HG03196 (cell line): ENCODE data around the gene ADAM8.

Experiments
- ATAC-seq: cut with Tn5 transposase; IDR thresholded peaks from one replicate; pipeline ENCODE4 v1.9.1; 2021; ENCODE audit not compliant: unreplicated experiment

ADAM8 gene

DNA sequence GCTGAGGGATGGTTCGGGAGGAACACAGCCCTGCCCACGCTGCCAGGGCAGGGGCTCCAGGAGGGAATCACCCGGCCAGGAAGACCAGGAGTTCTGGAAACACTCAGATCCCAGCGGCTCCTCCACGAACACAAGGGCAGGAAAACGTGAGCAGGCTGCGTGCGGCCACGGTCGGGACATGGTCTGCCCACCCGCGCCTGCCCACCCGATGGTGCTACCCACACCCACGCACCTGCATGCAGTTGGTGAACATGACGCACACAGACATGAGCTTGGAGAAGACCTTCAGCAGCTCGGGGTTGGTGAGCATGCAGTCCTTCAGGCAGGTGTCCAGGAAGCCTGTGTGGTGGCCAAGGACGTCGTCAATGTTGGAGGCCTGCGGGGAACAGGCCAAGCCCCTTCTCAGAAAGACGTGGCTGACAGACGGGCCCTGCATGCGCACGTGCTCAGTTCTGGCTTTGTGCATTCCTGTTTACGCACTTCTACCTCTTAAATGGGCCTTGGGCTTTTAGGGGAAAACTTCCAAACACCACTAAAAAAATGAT lies 6.2 kb upstream of the ADAM8 start:
- ATAC-seq = no peak

DNA sequence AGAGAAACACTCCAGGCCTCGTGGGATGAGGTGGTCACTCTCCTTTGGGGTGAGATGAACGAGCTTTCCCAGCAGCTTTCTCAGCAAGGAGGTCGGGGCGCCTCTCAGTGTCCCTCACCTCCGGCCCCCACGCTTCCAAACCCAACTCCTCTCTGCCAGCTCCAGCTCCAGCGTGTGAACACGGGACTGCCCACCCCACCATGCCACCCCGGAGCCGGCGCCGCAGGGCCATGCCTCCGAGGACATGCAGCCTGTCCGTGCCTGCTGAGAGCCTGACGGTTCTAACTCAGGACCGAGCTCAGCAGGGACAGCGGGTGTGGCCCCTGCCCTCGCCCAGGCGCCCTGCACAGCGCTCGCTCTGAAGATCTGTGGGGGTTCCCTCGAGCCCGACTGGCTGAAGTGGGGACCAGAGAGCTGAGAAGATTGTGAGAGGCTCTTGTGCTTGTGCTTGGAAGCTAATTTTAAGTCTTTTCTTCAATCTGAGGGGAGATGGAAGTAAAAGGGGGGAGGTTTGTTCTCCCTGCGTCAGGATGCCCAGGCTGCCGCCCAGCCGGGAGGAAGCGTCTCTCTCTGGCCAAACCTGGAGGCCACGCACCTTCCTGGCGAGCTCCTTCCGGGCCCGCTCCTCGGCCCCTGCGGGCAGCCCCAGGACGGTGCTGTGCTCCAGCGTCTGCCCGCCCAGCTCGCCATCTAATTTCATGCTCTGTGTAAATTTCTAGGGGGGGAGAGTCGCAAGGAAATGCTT lies 5.1 kb upstream of the ADAM8 start:
- no peak for ATAC-seq

DNA sequence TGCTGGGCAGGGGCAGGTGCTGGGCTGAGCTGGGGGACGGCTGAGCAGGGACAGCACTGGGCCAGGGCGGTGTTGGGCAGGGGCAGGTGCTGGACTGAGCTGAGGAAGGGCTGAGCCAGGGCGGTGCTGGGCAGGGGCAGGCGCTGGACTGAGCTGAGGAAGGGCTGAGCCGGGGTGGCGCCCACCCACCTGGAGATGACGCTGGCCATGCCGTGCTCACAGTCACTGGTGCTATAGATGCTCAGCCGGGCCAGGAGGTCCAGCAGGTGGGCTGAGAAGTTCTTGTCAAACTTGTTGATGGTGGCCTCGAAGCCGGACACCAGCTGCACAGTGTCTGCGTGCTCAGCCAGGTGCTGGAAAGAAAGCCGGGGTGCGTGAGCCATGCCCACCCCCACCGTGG lies 4.4 kb upstream of the ADAM8 start:
- ATAC-seq = no peak

DNA sequence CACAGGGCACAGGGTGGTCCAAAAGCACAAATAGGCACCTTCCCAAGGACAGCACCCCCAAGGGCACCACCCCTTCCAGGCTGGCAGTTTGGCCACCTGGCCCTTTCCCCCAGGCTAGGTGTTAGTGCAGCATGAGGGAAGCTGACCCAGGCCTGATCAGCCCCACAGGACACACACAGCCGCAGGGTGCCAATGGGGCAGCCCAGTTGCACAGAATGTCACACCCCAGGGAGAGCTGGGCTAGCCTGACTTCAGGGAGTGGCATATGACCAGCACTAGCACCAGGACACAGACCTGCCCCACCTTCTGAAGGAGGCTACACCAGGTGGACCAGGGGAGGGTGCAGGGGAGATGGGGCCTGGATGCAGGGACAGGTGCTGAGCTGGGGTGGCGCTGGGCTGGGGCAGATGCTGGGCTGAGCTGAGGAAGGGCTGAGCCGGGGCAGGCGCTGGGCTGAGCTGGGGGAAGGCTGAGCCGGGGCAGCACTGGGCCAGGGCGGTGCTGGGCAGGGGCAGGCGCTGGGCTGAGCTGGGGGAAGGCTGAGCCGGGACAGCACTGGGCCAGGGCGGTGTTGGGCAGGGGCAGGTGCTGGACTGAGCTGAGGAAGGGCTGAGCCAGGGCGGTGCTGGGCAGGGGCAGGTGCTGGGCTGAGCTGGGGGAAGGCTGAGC lies 3.9 kb upstream of the ADAM8 start:
- no peak for ATAC-seq

DNA sequence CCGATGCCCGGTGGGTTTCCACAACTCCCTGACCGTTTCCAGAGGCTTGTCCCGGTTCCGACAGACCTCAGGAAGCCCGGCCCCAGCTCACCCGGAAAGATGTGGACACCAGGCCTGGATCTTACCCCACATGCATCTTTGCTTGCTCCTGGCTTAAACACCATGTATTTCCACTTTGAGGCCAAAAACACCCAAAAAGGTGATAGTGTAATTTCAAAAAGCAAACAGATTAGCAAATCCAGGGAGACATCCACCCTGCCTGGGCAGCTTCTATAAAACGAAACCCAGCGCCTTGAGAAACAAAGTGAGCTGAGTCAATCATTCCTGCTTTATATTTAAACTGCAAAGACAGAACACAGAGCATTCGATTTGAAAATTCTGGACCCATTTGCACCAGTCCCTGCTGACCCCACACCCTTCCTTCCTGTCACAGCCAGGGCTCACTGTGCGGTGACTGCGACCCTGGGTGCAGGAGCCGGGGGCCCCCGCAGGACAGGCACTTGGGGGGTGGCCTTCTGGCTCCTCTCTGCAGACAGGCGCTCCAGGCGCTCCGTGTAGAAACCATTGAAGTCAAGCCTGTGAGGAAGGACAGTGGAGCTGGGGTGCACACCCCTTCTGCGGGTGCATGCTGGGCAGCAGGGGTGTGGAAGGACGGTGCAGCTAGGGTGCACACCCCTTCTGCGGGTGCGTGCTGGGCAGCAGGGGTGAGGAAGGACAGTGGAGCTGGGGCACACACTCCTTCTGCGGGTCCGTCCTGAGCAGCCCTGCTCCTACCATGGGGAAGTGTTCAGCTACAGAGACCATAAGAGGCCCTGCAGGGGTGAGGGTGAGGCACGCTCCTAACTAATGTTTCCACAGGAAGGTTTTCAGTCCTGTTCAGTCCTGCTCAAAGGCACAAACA lies 2.9 kb upstream of the ADAM8 start:
- no peak for ATAC-seq

DNA sequence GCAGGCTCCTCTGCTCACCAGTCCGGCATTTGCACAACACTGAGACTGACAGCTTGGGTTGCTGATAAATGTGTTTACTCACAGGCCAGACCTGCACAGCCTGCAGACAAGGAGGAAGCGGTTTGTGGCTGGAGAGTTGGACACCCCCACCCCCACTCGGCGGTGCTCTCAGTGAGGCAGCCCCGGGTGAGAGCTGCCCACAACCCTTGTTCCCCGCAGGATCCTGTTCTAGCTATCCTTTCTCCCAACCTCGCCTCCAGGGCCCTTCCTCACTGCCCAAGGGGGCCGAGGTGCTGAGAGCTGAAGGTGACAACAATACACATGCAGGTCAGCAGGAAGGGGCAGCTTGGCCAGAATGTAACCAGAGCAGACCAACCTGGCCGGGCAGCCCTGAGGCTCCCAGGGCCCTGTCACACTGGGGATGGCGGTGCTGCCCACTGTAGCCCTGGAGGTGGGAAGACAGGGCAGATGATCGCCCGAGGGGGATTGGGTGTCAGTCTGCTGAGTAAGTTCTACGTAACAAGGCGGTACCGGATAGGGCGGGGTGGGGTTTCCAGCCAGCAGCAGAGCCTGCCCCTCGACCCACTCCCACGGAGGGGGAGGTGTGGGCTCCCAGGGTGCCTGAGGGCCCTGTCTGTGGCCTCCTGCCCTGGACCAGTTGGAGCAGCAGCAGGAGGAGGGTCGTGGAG lies 2.1 kb upstream of the ADAM8 start:
- peak; percentile 42 for ATAC-seq

DNA sequence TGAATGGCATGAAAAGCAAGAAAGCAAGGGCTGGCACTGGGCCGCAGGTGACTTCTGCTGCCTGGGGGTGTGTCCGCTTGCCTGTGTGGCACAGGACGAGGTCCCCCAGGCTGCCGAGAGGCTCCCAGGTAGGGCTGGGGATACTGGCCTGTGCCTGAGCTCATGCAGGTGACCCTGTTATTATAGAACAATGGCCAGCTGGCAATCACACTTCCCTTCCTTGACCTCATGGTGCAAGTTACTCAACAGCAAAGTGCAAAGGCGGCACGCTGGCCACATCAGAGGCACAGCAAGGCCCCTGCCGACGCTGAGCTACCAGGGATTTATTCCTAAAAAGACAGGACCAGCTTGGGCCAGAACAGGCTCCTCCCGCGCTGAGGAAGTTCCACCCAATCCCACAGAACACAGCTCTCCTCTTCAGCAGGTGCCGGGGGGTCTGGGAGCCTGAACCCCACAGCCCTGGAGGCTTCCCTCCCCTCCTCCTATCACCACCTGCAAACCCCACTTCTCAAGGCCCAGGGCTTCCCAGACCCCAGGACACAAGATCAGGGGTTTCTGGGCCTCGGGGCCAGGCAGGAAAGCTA lies 1.4 kb upstream of the ADAM8 start:
- ATAC-seq = no peak

DNA sequence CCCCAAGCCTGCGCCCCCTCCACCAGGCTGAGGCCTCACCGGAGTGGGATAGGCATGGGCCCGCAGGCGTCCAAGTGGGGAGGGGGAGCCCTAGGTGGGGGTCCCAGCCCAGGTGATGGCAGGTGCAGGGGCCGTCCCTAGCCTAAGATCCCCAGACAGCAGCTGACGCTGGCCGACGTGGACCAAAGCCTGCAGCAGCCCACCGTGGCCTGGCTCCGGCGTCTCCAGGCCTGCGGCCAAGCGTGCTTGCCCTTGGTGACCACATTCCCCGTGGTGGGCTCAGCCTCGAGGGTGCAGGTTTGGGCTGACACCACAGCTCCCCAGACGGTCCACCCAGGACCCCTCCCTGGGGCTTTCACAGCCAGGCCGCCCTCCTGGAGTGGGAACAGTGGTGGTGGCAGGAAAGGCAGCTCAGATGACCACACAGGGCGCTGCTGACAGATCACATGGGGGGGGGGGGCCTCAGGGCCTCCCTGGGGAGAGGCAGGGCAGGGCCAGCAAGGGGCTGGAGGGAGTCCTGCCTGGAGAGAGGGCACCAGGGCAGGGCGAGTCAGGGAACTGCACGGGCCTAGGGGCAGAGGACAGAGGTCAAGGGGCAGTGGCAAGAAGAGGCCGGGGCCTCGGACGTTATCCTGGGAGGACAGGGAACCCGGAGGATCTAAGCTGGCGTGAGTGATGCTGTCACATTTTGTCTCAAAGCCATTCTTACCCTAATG lies 767 bp upstream of the ADAM8 start:
- ATAC-seq = no peak

DNA sequence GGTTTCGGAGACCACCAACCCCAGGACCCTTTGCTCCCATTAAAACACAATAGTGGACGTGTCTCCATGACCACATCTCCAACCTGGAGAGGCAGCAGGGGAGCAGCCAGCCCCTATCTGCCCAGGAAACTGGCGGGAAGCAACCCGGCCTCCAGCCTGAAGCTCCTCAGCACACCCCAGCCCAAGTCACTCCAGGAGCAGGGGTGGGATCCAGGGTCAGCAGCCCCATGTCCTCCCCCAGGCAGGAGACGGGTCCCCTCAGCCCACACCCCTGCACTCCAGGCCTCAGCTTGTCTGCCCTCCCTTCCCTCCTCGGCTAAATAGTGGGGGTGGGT lies 601 bp downstream of the ADAM8 start:
- no peak for ATAC-seq

DNA sequence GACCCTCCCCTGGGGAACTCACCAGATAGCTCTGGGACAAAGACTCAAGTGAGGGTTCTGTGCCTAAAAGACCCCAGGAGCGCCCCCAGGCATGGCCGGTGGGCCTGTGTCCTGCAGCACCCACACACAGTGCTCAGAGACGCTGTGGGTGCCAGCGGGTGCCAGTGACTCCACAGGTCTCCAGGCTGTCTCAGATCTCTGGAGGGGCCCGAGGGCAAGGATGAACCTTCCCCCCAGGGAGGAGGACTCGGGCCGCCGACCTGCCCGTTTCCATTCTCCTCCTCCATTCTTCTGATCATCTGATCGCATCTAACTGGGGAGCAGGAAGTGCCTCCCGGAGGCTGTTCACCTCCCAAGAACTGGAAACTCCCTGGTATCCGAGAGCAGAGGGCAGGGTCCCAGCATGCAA lies 980 bp downstream of the ADAM8 start:
- peak; percentile 35 for ATAC-seq

DNA sequence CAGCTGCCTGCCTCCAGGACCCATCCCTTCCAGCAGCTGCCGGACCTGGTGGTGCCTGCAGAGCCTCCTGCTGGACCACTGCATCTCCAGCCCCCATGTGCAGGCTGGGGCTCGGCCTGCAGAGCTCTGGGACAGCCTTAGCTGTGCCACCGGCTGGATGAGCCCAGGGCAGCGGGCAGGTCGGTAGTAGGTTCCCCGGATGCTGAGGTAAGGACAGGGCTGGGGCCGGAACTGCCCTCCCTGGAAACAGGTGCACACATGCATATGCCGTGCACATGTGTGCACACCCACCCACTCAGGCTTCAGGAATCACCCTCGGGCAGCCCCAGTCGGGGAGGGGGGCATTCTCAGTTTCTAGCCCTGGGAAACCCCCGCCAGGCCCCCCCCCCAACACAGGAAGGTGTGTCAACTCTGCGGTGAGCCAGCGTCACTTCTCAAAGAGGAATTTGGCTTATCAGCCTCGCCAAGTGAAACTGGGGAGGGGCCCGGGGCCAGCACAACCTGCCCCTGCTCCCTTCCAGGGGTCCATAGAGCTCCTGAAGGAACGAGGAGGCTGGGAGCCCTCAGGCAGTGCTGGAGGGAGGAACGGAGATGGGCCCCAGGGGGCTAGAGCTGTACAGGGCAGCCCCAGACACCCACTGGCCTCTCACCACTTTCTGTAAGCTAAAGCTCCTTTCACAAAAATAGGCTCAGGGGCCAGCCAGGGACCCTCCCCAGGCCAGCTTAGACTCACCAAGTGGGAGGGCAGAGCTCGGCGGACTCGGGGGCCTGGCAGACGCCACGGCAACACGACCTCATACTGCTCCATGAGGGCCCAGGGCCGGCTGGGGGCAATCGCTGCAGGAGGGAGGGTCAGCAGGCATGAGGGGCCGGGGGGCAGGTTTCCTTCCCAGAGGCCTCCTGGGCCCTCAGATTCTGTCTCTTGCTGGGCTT lies 1.7 kb downstream of the ADAM8 start:
- peak; percentile 42 for ATAC-seq

DNA sequence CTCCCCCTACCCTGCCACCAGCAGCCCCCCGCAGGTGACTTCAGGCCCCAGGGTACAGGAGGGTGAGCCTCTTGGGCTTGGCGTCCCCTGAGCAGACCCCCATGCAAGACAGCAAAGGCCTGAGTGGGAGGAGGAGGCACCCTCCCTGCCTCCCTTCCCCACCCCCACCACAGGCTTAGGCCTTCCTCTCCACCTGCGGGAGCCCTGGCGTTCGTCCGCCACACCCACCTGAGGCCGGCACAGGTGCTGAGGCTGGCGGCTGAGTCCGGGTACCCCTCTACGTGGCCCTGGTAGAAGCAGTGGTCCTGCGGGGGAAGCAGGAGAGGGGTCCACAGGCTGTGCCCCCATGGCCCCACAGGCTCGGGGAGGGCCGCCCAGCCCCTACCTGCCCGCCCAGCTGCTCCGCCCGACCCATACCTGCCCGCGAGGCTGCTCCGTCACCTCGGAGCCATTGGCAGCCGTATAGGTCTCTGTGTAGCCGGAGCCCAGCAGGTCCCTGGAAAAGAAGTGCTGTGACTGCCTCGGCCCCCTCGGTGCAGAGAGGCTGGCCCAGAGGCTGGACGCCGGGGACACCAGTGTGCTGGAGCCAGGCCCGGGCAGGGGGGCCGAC lies 3.0 kb downstream of the ADAM8 start:
- ATAC-seq = no peak

DNA sequence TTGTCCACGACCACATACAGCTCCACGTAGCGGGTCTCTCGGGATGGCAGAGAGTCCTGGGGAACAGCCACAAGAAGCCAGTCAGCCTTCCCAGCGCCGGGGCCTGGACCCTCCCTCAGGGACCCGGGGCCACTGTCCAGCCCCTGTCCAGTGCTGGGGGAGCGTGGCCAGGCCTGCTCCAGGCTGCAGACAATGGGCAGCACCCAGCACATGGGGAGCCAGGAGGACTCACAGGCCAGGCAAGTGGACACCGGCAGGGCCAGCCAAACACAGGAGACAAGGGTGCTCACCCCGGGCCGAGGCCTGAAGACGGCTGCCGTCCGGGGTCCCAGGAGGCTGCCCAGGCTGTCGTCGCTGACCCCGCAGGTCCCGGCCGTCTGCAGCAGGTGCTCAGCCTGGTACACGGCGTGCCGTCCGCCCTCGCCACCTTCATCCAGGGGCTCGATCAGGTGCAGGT lies 3.7 kb downstream of the ADAM8 start:
- no peak for ATAC-seq

DNA sequence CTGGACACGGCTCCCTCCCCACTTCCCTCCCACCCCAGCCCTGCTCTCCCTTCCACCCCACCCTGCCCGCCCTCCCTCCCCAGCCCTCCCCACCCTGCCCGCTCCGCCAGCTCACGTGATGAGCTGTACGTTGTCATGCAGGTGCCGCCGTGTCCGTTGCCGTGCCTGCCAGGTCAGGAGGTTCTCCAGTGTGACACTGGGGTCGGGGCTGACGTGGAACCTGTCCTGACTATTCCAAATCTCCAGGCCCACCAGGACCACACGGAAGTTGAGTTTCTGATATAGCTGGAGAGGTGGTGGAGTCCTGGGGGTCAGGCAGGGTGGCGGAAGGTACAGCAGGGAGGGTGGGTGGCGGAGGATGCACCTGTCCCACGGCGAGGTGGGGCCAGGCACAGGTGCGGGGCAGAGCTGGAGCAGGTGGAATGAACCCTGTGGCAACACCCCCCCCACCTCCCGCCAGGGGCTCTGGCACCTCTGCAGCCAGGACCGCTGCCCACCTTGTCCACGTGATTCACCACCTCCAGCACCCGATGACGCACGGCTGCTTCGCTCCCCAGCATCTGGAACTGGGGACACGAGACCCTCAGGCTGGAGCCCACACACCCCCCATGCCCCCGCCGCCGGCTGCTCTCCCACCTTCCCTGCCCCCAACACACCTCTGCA lies 4.2 kb downstream of the ADAM8 start:
- no peak for ATAC-seq

DNA sequence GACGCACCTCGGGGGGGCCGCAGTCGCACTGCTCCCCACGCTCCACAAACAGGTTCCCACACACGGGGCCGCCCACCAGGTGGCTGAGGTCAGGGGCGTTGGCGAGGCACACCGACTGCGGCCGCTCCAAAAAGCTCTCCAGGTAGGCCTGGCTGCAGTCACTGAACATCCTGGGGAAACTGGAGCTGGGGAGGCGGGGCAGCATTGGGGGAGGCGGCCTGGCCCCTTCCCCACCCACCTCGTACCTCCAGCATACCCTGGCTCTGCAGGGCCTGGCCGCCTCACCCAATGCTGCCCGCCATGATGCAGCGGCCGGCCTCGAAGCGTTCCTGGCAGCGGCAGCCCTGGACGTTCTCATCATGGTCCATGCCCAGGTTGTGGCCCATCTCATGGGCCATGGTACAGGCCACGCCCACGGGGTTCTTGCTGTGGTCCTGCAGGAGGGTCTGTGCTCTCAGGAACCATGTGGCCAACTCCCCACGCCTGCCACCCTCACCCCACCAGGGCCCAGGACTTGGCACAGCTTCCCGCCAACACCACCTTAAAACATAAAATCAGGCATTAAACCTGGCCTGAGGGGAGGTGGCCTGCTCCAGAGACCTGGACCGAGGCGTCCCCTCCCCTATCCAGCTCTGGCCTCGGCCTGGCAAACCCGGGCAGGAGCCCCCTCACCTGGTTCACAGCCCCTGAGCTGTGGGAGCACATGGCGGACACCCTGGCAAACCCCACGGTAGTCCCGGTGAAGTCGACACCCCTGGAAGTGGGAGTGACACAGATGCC lies 5.0 kb downstream of the ADAM8 start:
- ATAC-seq = no peak

DNA sequence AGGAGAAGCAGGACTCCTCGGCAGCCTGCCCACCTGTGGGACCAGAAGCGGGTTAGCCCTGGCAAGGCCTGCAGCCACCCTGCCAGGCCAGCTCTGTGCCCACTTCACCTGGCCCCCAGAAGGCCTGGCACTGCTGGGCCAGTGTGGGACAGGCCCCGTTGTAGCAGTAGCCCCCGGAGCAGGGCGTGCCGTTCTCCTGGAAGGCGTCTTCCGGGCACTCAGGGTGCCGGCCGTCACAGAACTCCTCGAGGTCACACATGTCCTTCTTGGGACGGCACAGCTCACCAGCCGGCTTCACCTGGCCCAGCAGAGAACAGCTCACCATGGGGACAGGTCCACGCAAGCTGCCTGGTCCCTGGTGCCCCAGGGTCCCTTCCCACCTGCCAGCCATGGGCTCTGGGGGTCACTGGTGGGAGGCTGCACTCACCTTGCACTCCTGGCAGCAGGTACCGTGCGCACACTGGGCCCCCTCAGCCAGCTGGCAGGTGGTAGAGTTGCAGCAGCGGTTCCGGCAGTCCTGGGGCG lies 5.8 kb downstream of the ADAM8 start:
- no peak for ATAC-seq

DNA sequence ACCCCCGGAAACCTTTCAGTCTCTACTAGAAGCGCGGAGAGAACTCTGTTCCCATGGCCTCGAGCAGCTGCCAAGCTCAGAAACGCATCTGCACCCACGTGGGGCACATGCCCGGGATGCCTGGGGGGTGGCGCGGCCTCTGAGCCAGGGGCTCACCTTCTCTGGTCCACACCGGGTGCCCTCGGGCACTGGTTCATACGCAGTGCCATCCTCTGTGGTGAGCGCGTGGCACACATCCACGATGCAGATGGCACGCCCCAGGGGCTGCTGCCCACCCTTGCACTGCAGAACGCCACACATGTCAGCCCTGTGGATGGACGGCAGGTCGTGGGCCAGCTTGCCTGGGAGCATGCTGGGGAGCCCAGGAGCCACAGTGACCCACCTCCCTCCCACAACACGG lies 6.5 kb downstream of the ADAM8 start:
- ATAC-seq = no peak
